ENCODE data around the gene ADCYAP1R1.
"Not testable (repeated sequence)": the region's sequence is repeated elsewhere in the genome, so short reads cannot be mapped to it uniquely, and the experiment has no call there.

The ADCYAP1R1 gene

DNA sequence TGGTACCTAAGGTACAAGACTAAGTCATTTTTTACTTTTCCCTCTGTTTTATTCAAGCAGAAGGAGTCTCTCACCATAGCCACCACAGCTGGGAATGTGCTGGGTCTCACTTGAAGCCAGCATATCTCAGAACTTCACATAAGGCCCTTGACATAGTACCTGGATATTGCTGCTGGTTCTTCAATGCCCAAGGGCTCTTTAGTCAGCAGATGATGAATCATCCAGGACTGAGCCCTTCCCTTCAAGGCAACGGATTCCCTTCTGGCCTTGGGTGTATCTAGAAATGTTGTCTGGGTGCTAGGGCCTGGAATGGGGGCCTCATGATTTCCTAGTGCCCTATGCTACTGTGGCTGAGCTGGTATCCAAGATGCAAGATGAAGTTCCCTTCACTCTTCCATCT, 93.9 kb downstream of the ADCYAP1R1 start:
- no peaks in the 10 kb centered on the region for H4K20me1 ChIP-seq (ENCODE audit: insufficient read depth, low read length, poor library complexity, severe bottlenecking)
- no peak overlapping the region for H3K9ac ChIP-seq (ENCODE audit: low read depth, low read length, poor library complexity, severe bottlenecking)
- no peak overlapping the region for H2AFZ ChIP-seq (ENCODE audit: low read length)
- H3K4me1 ChIP-seq (ENCODE audit: insufficient read depth, low read length, poor library complexity, severe bottlenecking), result no peaks in the 10 kb centered on the region
- TF ChIP-seq CTCF (conservative IDR thresholded peaks at IDR 0.05; ENCODE audit: low read length), result no peak
- no peak for TF ChIP-seq EZH2phosphoT487 (IDR thresholded peaks at IDR 0.05; ENCODE audit: borderline replicate concordance)
- no peaks in the 10 kb centered on the region for H3K79me2 ChIP-seq (ENCODE audit: insufficient read depth, low read length)
- no peaks in the 10 kb centered on the region for H3K9me2 ChIP-seq (replicated peaks; ENCODE audit: low read depth, low read length)
- H3K9me3 ChIP-seq (ENCODE audit: insufficient read depth, low read depth, low read length), result no peaks in the 10 kb centered on the region
- no peaks in the 10 kb centered on the region for H3F3A ChIP-seq (ENCODE audit: low read depth)
- H3K36me3 ChIP-seq (ENCODE audit: insufficient read depth, low read length), result no peaks in the 10 kb centered on the region
- H3K4me2 ChIP-seq (ENCODE audit: low read depth, low read length, poor library complexity, severe bottlenecking), result no peak overlapping the region
- H3K27me3 ChIP-seq (ENCODE audit: insufficient read depth, low read length, poor library complexity, severe bottlenecking), result no peaks in the 10 kb centered on the region
- no peak overlapping the region for H3K4me3 ChIP-seq (ENCODE audit: low read length, poor library complexity, severe bottlenecking)

- Histone ChIP-seq H3K9me3 (ENCODE audit: insufficient read depth, low read depth, low read length) (no peaks in the 10 kb centered on the region), H3K36me3 (ENCODE audit: insufficient read depth, low read length) (no peaks in the 10 kb centered on the region), H3K9me2 (replicated peaks; ENCODE audit: low read depth, low read length) (no peaks in the 10 kb centered on the region), H3K27me3 (ENCODE audit: insufficient read depth, low read length, poor library complexity, severe bottlenecking) (no peaks in the 10 kb centered on the region), H4K20me1 (ENCODE audit: insufficient read depth, low read length, poor library complexity, severe bottlenecking) (no peaks in the 10 kb centered on the region), H3K4me2 (ENCODE audit: low read depth, low read length, poor library complexity, severe bottlenecking) (no peak overlapping the region), H3F3A (ENCODE audit: low read depth) (no peaks in the 10 kb centered on the region), H3K9ac (ENCODE audit: low read depth, low read length, poor library complexity, severe bottlenecking) (no peak overlapping the region), H3K79me2 (ENCODE audit: insufficient read depth, low read length) (no peaks in the 10 kb centered on the region), H3K4me1 (ENCODE audit: insufficient read depth, low read length, poor library complexity, severe bottlenecking) (no peaks in the 10 kb centered on the region), H3K4me3 (ENCODE audit: low read length, poor library complexity, severe bottlenecking) (no peak overlapping the region), H2AFZ (ENCODE audit: low read length) (no peak overlapping the region)
- TF ChIP-seq CTCF (conservative IDR thresholded peaks at IDR 0.05; ENCODE audit: low read length) (no peak), EZH2phosphoT487 (IDR thresholded peaks at IDR 0.05; ENCODE audit: borderline replicate concordance) (no peak)
These were observed 94.4 kb downstream of the ADCYAP1R1 start for GRCh38 chr7:31146538-31146937.

GRCh38 chr7:31151849-31152248, 99.7 kb downstream of the ADCYAP1R1 start:
- no peaks in the 10 kb centered on the region for H3K9me2 ChIP-seq (replicated peaks; ENCODE audit: low read depth, low read length)
- H3K9ac ChIP-seq (ENCODE audit: low read depth, low read length, poor library complexity, severe bottlenecking), result no peak overlapping the region
- H3K9me3 ChIP-seq (ENCODE audit: insufficient read depth, low read depth, low read length), result no peaks in the 10 kb centered on the region
- no peaks in the 10 kb centered on the region for H3K36me3 ChIP-seq (ENCODE audit: insufficient read depth, low read length)
- no peaks in the 10 kb centered on the region for H4K20me1 ChIP-seq (ENCODE audit: insufficient read depth, low read length, poor library complexity, severe bottlenecking)
- TF ChIP-seq EZH2phosphoT487 (IDR thresholded peaks at IDR 0.05; ENCODE audit: borderline replicate concordance), result no peak
- TF ChIP-seq CTCF (conservative IDR thresholded peaks at IDR 0.05; ENCODE audit: low read length), result no peak
- no peaks in the 10 kb centered on the region for H3F3A ChIP-seq (ENCODE audit: low read depth)
- no peaks in the 10 kb centered on the region for H3K4me1 ChIP-seq (ENCODE audit: insufficient read depth, low read length, poor library complexity, severe bottlenecking)
- no peaks in the 10 kb centered on the region for H3K27me3 ChIP-seq (ENCODE audit: insufficient read depth, low read length, poor library complexity, severe bottlenecking)
- no peaks in the 10 kb centered on the region for H3K79me2 ChIP-seq (ENCODE audit: insufficient read depth, low read length)
- H2AFZ ChIP-seq (ENCODE audit: low read length), result no peak overlapping the region
- no peak overlapping the region for H3K4me3 ChIP-seq (ENCODE audit: low read length, poor library complexity, severe bottlenecking)
- no peak overlapping the region for H3K4me2 ChIP-seq (ENCODE audit: low read depth, low read length, poor library complexity, severe bottlenecking)

GRCh38 chr7:31153318-31153717, 101.2 kb downstream of the ADCYAP1R1 start:
- H3K9me3 ChIP-seq (ENCODE audit: insufficient read depth, low read depth, low read length); H3K79me2 ChIP-seq (ENCODE audit: insufficient read depth, low read length); H3K4me2 ChIP-seq (ENCODE audit: low read depth, low read length, poor library complexity, severe bottlenecking); H3K4me3 ChIP-seq (ENCODE audit: low read length, poor library complexity, severe bottlenecking); H2AFZ ChIP-seq (ENCODE audit: low read length); H3K27me3 ChIP-seq (ENCODE audit: insufficient read depth, low read length, poor library complexity, severe bottlenecking); H3K9ac ChIP-seq (ENCODE audit: low read depth, low read length, poor library complexity, severe bottlenecking); H4K20me1 ChIP-seq (ENCODE audit: insufficient read depth, low read length, poor library complexity, severe bottlenecking); H3K36me3 ChIP-seq (ENCODE audit: insufficient read depth, low read length); H3K4me1 ChIP-seq (ENCODE audit: insufficient read depth, low read length, poor library complexity, severe bottlenecking); H3K9me2 ChIP-seq (replicated peaks; ENCODE audit: low read depth, low read length); H3F3A ChIP-seq (ENCODE audit: low read depth): not testable (repeated sequence)
